ENCODE data around the gene IQSEC1. TPM values are rescaled to one million over a fixed set of nuclear protein-coding genes. Genes with fewer than 3 reads are reported as not detected.

Gene IQSEC1
- total and polyA plus RNA-seq, 10 of the 15 experiments (the other 5 are each of a cell fraction or from before 2014, with no cell fraction given) = 0.92 to 55.2 (median 8.5) TPM

DNA sequence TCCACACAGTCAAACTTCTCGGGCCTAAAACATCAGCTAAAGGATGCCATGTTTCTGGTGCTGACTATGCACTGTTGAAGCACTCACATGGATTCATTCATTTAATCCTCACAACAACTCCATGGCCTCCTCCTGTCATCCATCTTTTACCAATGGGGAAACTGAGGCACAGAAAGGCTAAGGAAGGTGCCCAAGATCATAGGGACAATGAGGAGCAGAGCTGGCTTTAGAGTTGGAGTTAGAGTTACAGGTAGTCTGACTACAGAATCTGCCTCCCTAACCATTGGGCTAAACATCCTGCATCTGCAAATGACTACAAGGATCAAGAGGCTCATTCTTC is 111.6 kb downstream of the IQSEC1 start:
- no peak for FAIRE-seq
- Histone ChIP-seq H3K4me2 (ENCODE audit: control insufficient read depth, insufficient read depth) (no peak overlapping the region), H3K27me3 (replicated peaks in 1 of 2; ENCODE audit: control insufficient read depth in 2 of 2, insufficient read depth in 2 of 2, low read length in 1 of 2) (no peaks in the 10 kb centered on the region), H2AFZ (ENCODE audit: control insufficient read depth, low read depth, low read length) (no peak overlapping the region), H3K9ac (ENCODE audit: control insufficient read depth, insufficient read depth, low read length) (no peak overlapping the region), H3K79me2 (ENCODE audit: control insufficient read depth, insufficient read depth, low read length) (peaks cover 58% of the 10 kb centered on the region), H3K4me1 (ENCODE audit: control insufficient read depth, insufficient read depth, low read length) (peaks cover 44% of the 10 kb centered on the region), H4K20me1 (ENCODE audit: control insufficient read depth, insufficient read depth) (peaks cover 16% of the 10 kb centered on the region), H3K27ac (ENCODE audit: control insufficient read depth, insufficient read depth) (no peak overlapping the region), H3K9me3 (replicated peaks; ENCODE audit: control insufficient read depth, insufficient read depth, low read length) (no peaks in the 10 kb centered on the region), H3K4me3 (no peak overlapping the region), H3K36me3 (ENCODE audit: control insufficient read depth in 2 of 2, insufficient read depth in 2 of 2, low read length in 1 of 2) (peaks cover 0 to 11% of the 10 kb centered on the region in 2 experiments; a peak in 3 of 4 replicates)
- ChIA-PET SMC1A (ENCODE audit: uncharacterized antibody, unreplicated experiment) (no interaction called here), CTCF (interaction anchor here (0.8 to 1.6 kb wide), 2 partner anchors 12 to 23 kb away, joined by 3 to 4 read pairs; no protein-coding TSS in a partner anchor), RAD21 (ENCODE audit: unreplicated experiment) (no interaction called here), POLR2A (no interaction called here)
- no TSS peak for BruUV-seq (replicated peaks)
- in situ Hi-C loops (cut with MboI) (no loop called here), intact Hi-C loops (cut with micrococcal nuclease; ENCODE audit: unreplicated experiment) (no loop called here)
- WGBS (ENCODE audit: insufficient coverage, insufficient replicate concordance, low lambda C conversion rate, missing lambda C conversion rate) = 95% methylated on average over 1 of the region's 1 CpG
- DNase-seq (ENCODE audit: low read depth, low spot score) = no peak
- TF ChIP-seq, protein P1, sequence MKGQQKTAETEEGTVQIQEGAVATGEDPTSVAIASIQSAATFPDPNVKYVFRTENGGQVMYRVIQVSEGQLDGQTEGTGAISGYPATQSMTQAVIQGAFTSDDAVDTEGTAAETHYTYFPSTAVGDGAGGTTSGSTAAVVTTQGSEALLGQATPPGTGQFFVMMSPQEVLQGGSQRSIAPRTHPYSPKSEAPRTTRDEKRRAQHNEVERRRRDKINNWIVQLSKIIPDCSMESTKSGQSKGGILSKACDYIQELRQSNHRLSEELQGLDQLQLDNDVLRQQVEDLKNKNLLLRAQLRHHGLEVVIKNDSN (IDR thresholded peaks at IDR 0.05; ENCODE audit: borderline replicate concordance, extremely low read length, insufficient read depth, low read depth, low read length) = peak; percentile 8
- no peak for TF ChIP-seq CBX5 (IDR thresholded peaks at IDR 0.05; ENCODE audit: low read depth)
- ATAC-seq = no peak

DNA sequence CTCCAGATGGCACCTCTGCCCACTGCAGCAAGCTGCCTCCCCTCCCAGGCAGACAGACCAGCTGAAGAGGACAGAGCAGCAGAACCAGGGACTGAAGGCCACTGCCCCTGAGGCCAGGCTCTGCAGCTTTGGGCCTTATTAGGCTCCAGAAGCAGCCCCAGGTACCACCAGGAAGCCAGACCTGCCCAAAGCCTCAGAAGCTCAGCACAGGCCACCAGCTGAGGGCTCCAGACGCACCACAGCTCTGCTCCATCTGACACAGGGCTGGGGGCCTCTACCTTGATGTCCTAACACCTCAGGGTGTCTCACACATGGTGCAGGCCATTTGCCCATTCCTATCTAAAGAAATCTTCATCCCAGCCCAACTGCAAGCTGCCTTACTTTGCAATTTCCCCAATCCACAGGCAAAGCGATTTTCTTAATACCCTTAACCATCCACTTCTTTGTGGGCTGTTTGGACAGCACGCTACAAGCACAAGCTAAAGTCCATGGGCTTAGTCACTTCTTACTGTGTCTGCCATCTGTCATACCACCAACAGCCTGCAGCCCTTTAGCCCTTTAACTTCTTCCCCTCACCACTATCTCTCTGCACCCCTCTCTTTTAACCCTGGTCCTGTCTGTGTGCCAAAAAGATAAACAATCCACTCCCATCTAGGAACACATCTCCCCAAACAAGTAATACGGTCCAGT is 112.1 kb downstream of the IQSEC1 start:
- RAD21 ChIA-PET (ENCODE audit: unreplicated experiment) = no interaction called here
- FAIRE-seq = no peak
- CTCF ChIA-PET = interaction anchor here (0.6 to 1.3 kb wide), 3 partner anchors 11 to 129 kb away, joined by 3 read pairs; no protein-coding TSS in a partner anchor
- SMC1A ChIA-PET (ENCODE audit: uncharacterized antibody, unreplicated experiment) = no interaction called here
- Histone ChIP-seq H3K4me3 (no peak overlapping the region), H3K4me1 (ENCODE audit: control insufficient read depth, insufficient read depth, low read length) (peaks cover 44% of the 10 kb centered on the region), H2AFZ (ENCODE audit: control insufficient read depth, low read depth, low read length) (no peak overlapping the region), H3K4me2 (ENCODE audit: control insufficient read depth, insufficient read depth) (no peak overlapping the region), H3K9me3 (replicated peaks; ENCODE audit: control insufficient read depth, insufficient read depth, low read length) (no peaks in the 10 kb centered on the region), H3K36me3 (ENCODE audit: control insufficient read depth in 2 of 2, insufficient read depth in 2 of 2, low read length in 1 of 2) (peaks cover 0 to 11% of the 10 kb centered on the region in 2 experiments; a peak in 3 of 4 replicates), H3K27ac (ENCODE audit: control insufficient read depth, insufficient read depth) (no peak overlapping the region), H3K79me2 (ENCODE audit: control insufficient read depth, insufficient read depth, low read length) (peaks cover 58% of the 10 kb centered on the region), H4K20me1 (ENCODE audit: control insufficient read depth, insufficient read depth) (peaks cover 11% of the 10 kb centered on the region), H3K27me3 (replicated peaks in 1 of 2; ENCODE audit: control insufficient read depth in 2 of 2, insufficient read depth in 2 of 2, low read length in 1 of 2) (no peaks in the 10 kb centered on the region), H3K9ac (ENCODE audit: control insufficient read depth, insufficient read depth, low read length) (no peak overlapping the region)
- ATAC-seq = no peak; the same call in 2 of the 3 replicates
- TF ChIP-seq, protein P2, sequence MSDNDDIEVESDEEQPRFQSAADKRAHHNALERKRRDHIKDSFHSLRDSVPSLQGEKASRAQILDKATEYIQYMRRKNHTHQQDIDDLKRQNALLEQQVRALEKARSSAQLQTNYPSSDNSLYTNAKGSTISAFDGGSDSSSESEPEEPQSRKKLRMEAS (IDR thresholded peaks at IDR 0.05; ENCODE audit: low read depth, low read length) = no peak
- TF ChIP-seq ZNF384 (IDR thresholded peaks at IDR 0.05; ENCODE audit: borderline replicate concordance, low read depth, low read length) = no peak
- no peak for TF ChIP-seq POU2F2 (IDR thresholded peaks at IDR 0.05; ENCODE audit: borderline replicate concordance, low read depth, low read length)
- no peak for TF ChIP-seq TCF12 (IDR thresholded peaks at IDR 0.05; ENCODE audit: low read depth, low read length)
- TF ChIP-seq ZNF24 (IDR thresholded peaks at IDR 0.05) = no peak
- TF ChIP-seq CHD2 (IDR thresholded peaks at IDR 0.05; ENCODE audit: borderline replicate concordance, low read depth, low read length) = no peak
- TF ChIP-seq RELA (IDR thresholded peaks at IDR 0.05; ENCODE audit: borderline replicate concordance, partially characterized antibody) = no peak
- no peak for TF ChIP-seq RB1 (IDR thresholded peaks at IDR 0.05; ENCODE audit: borderline replicate concordance)
- no peak for TF ChIP-seq JUNB (IDR thresholded peaks at IDR 0.05)
- no peak for TF ChIP-seq ZBED1 (IDR thresholded peaks at IDR 0.05; ENCODE audit: borderline replicate concordance)
- TF ChIP-seq KLF5 (IDR thresholded peaks at IDR 0.05; ENCODE audit: partially characterized antibody) = no peak
- no peak for TF ChIP-seq ETV6 (conservative IDR thresholded peaks at IDR 0.05 in 1 of 2, IDR thresholded peaks at IDR 0.05 in 1 of 2; ENCODE audit: borderline replicate concordance in 1 of 2, low read depth in 1 of 2)
- no peak for DNase-seq (ENCODE audit: low read depth, low spot score)
- WGBS (ENCODE audit: insufficient coverage, insufficient replicate concordance, low lambda C conversion rate, missing lambda C conversion rate) = 96% methylated on average over 4 of the region's 4 CpGs
- in situ Hi-C loops (cut with MboI) (no loop called here), intact Hi-C loops (cut with micrococcal nuclease; ENCODE audit: unreplicated experiment) (no loop called here)
- BruUV-seq (replicated peaks) = no TSS peak
- POLR2A ChIA-PET = interaction anchor here (1.2 kb wide), 1 partner anchor 23 kb away, joined by 3 read pairs; no protein-coding TSS in a partner anchor

All from GM12878 (cell line).